HG03175 (cell line): Measurements from ENCODE around the gene CENPK.
"Not testable (repeated sequence)": the region's sequence is repeated elsewhere in the genome, so short reads cannot be mapped to it uniquely, and the experiment has no call there.

Experiments used
- ATAC-seq: cut with Tn5 transposase; IDR thresholded peaks from one replicate; pipeline ENCODE4 v1.9.1; 2021; ENCODE audit warnings: mild to moderate bottlenecking, moderate library complexity; ENCODE audit not compliant: unreplicated experiment

Gene CENPK

GRCh38 chr5:65512170-65512937 is 50.6 kb downstream of the CENPK start:
- no peak for ATAC-seq

- ATAC-seq, result no peak
Observed at GRCh38 chr5:65508978-65509377, 54.0 kb downstream of the CENPK start.

- ATAC-seq, result no peak
Observed at GRCh38 chr5:65506961-65507360, 56.0 kb downstream of the CENPK start.

- no peak for ATAC-seq
Observed at GRCh38 chr5:65489119-65489518, 73.8 kb downstream of the CENPK start.

GRCh38 chr5:65488038-65488687 is 74.8 kb downstream of the CENPK start:
- not testable (repeated sequence) for ATAC-seq

GRCh38 chr5:65486803-65487202 is 76.2 kb downstream of the CENPK start:
- not testable (repeated sequence) for ATAC-seq

- ATAC-seq, result no peak
Observed at GRCh38 chr5:65485405-65485804, 77.6 kb downstream of the CENPK start.

GRCh38 chr5:65483546-65484346 is 79.2 kb downstream of the CENPK start:
- ATAC-seq, result peak; percentile 53

GRCh38 chr5:65482736-65483545 is 80.0 kb downstream of the CENPK start:
- ATAC-seq, result no peak

- ATAC-seq, result no peak
Observed at GRCh38 chr5:65482296-65482735, 80.7 kb downstream of the CENPK start.

GRCh38 chr5:65481635-65482295 is 81.2 kb downstream of the CENPK start, which contains the start of gene ADAMTS6:
ADAMTS6 (minus strand) TSS chr5:65481920; CDS start chr5:65473673, 8,247 bp downstream.
- peak; percentile 74 for ATAC-seq

GRCh38 chr5:65481171-65481581 is 81.8 kb downstream of the CENPK start:
- peak; percentile 12 for ATAC-seq

GRCh38 chr5:65480306-65480865 is 82.6 kb downstream of the CENPK start:
- no peak for ATAC-seq

- ATAC-seq, result no peak
Observed at GRCh38 chr5:65479527-65479926, 83.4 kb downstream of the CENPK start.

GRCh38 chr5:65478336-65478735 is 84.6 kb downstream of the CENPK start:
- no peak for ATAC-seq

- ATAC-seq, result no peak
Observed at GRCh38 chr5:65475895-65476294, 87.1 kb downstream of the CENPK start.

- ATAC-seq, result no peak
Observed at GRCh38 chr5:65475336-65475735, 87.6 kb downstream of the CENPK start.

- no peak for ATAC-seq
Observed at GRCh38 chr5:65474130-65474711, 88.7 kb downstream of the CENPK start.

GRCh38 chr5:65468633-65469032 is 94.3 kb downstream of the CENPK start:
- ATAC-seq, result no peak
